Measurements from ENCODE around the gene GALNT5.
"Not testable (repeated sequence)": the region's sequence is repeated elsewhere in the genome, so short reads cannot be mapped to it uniquely, and the experiment has no call there.

Gene GALNT5

DNA sequence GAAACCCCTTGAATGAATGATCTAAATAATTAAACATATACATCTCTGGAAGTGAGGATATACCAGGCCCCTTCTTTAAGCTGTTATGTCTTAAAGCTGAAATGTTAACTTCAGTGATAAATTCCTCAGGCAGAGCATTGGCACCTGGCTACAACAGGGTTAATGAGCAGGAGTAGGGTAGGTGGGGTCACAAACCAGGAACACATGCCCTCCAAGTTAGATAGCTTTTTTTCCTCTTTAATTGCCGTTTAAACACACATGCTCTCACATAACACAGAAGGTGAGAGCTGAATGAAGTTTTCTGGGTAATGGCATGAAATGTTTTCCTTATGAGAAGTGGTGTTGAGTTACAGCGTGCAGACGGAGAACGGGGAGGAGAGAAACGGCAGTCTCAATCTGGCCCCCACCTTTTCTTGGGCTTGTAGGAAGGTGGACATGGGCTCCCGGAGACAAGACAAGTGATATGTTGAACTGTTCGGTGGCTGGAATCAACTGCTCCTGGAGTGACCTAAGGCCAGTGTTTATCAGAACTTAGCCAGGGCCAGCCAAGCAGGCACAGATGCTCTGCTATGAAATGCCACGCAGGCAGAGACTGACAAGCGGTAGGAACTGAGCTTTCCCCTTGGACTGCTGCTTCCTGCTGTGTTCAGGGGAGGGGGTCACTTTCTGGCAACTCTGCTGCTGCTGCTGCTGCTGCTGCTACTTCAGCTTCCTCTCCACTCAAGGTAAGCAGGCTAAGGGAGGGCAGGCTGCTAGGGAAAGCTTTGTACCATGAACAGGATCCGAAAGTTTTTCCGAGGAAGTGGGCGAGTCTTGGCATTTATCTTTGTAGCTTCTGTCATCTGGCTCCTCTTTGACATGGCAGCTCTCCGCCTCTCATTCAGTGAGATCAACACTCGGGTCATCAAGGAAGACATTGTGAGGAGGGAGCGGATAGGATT lies at the start of gene GALNT5:
Gene GALNT5 (plus strand): TSS at position 394 of the 941 bp plus-strand sequence. CDS start 378 bp downstream, at position 772.
- DNase-seq = no peak

- no peak for DNase-seq
These were observed 41.1 kb upstream of the GALNT5 start for GRCh38 chr2:157216286-157216965.

DNA sequence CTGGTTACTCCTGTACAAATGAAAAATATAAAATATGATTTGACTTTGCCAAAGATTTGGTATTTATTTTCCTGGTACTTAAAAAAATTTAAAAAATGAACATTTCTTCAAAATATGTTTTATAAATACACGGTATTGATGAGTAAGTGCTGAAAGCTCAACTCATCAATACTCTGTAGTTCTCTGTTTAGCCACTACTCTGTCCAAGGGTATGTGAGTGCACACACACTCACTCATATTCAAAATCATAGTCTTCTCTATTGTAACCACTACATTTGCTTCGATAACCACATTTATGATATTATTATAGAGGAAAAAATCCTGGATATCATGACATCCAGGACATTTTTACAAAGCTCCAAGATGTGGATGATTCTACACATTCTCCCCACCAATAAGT lies 40.1 kb upstream of the GALNT5 start:
- no peak for DNase-seq

DNA sequence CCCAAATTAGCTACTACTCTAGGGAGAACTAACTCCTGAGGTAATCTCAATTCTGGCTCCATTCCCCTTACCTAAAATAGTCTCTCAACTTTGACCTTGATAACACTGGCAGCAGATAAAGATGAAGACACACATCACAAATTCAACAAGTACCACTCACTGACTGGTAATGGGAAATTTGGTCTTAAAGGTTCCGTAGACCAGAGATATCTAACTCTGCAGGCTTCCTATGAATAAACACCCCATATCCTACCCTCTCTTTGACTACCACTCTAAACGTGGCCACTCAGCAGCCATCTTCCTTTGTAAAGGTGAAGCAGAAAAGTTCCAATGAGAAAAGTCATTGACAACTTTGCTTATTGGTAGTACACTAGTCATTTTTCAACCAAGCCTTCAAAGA lies 38.6 kb upstream of the GALNT5 start:
- no peak for DNase-seq

DNA sequence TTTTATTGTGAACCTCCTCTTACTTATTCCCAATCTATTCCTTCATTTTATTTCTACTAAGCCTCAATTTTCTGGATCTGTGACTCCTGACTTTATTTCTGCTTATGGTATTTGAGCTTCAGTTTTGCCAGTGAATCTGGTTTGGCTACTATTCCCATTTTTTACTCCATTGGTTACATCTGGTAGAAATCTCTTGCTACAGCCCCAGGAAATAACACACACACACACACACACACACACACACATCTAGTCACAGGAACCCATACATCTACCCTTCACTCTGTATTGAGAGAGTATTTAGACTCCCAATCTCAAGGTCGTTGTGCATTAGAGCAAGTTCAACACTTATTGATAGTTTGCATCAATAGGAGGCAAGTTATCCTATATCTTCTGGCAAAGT lies 37.0 kb upstream of the GALNT5 start:
- no peak for DNase-seq

GRCh38 chr2:157221394-157221988 lies 36.0 kb upstream of the GALNT5 start:
- no peak for DNase-seq

DNA sequence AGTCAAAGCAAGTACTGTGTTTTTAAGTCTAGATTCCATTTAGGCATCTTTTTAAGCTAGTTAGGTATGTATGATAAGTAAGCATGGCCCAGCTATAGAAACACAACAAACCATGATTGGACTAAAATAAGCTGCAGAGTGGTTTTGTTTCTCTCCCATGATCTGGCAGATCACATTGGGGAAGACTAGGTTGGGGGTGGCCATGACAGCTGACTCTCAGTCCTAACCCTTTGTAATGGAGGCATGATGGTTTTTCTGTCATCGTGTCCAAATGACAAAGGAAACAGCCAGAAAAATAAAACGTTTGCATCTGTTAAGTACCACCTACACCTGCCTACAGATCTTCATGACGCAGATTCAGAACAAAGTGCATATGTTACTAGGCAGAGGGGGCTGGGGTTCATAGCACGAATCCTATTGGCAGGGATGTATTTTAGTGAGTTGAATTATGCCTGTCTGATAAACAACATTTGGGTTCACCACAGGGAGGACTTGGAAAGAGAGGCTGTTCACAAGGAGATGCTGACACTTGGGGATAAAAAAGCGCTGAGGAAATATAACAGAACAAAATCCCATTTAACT lies 33.8 kb upstream of the GALNT5 start:
- no peak for DNase-seq

DNA sequence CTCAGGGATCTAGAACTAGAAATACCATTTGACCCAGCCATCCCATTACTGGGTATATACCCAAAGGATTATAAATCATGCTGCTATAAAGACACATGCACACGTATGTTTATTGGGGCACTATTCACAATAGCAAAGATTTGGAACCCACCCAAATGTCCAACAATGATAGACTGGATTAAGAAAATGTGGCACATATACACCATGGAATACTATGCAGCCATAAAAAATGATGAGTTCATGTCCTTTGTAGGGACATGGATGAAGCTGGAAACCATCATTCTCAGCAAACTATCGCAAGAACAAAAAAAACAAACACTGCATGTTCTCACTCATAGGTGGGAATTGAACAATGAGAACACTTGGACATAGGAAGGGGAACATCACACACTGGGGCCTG lies 33.1 kb upstream of the GALNT5 start:
- not testable (repeated sequence) for DNase-seq

DNA sequence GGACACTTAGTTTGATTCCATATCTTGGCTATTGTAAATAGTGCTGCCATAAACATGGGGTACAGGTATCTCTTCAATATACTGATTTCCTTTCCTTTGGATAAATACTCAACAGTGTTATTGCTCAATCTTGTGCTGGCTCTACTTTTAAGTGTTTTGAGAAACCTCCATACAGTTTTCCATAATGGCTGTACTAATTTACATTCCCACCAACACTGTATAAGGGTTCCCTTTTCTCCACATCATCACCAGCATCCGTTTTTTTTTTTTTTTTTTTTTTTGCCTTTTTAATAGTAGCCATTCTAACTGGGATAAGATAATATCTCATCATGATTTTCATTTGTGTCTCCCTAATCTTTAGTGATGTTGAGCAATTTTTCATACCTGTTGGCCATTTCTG lies 29.9 kb upstream of the GALNT5 start:
- DNase-seq = no peak

- DNase-seq = no peak
These were observed 28.6 kb upstream of the GALNT5 start for GRCh38 chr2:157228946-157229345.

GRCh38 chr2:157229572-157229971 lies 27.9 kb upstream of the GALNT5 start:
- no peak for DNase-seq

GRCh38 chr2:157231476-157231875 lies 26.0 kb upstream of the GALNT5 start:
- no peak for DNase-seq

DNA sequence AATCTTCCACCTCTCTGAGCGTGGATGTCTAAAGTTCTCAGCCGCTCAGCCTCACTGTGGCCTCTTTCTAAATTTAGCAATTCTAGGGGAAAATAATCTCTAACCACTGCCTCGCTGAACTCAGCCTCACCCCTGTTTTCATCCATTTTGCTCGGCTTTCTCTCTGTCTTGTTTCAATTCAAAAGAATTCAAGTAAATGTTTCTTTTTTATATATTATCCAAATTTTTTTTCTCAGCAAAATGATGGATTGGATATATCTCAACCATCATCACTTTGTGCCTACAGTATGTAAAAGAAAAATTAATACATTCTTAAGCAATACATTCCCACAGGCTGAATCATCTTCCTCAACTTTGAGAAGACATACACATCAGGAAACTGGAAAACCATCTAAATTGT lies 24.0 kb upstream of the GALNT5 start:
- DNase-seq = no peak

DNA sequence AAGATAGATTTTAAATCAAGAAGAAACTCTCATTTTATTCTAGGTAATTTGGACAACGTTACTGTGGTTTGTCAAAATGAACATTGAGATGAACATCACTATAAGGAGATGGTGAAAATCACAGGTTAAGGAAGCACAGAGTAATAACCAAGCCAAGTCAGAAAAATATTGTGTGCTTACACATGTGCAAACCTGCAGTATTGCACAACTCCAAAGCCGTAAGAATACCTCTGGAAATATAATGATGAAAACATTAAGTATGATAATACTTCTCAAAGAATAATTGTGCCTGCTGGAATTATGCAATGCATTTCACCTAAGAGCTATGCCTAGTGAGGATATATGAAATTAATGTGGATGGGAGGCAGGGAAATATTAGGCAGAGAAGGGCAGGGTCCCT lies 21.1 kb upstream of the GALNT5 start:
- no peak for DNase-seq

GRCh38 chr2:157238296-157238695 lies 19.2 kb upstream of the GALNT5 start:
- DNase-seq = no peak

DNA sequence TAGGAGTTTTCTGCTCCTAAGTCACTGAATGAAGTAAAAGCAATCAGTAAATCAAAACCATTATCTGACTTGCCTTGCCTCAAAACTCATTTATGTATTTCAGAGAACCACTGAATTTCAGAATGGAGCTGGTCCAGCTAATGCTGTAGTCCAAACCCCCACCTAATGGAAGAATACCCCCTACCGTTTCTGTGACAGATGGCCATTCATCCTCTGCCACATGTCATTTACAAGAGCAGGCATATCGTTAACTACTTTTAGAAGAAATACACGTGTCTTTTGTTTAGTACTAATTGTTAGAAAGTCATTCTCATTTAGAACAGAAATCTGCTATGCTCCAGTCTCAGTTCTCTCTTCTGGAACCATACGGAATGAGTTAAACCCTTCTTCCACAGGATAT lies 12.8 kb upstream of the GALNT5 start:
- DNase-seq = no peak

DNA sequence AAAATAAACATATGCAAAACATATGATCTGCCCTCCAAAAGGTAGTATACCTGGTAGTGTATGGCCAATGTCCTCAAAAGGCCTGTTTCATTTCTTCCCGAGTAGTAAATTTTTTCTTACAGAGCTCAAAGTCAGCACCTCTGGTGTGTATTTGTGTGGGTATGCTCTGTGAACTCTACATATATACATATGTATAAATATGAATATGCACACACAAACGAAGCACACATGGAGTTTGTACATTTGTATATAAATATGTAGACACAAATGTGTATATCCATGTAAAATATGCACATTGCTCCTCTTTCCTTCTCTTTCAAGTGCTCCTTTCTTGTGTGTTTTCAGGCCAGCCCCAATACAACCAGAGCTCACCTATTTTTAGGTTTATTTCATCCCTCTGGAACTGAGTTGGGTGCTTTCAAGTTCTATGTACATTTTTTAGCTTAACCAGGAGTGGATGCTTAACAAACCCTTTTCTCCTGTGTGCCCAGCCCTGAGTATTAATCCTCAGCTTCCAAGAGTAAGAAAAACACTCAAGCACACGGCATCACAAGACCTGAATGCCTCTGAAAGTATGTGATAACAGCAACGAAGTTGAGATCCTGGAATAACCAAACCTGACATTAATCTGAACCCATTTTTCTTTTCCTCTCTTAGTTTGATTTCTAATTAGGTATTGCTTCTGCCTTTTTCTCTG lies 12.2 kb upstream of the GALNT5 start:
- DNase-seq = no peak

DNA sequence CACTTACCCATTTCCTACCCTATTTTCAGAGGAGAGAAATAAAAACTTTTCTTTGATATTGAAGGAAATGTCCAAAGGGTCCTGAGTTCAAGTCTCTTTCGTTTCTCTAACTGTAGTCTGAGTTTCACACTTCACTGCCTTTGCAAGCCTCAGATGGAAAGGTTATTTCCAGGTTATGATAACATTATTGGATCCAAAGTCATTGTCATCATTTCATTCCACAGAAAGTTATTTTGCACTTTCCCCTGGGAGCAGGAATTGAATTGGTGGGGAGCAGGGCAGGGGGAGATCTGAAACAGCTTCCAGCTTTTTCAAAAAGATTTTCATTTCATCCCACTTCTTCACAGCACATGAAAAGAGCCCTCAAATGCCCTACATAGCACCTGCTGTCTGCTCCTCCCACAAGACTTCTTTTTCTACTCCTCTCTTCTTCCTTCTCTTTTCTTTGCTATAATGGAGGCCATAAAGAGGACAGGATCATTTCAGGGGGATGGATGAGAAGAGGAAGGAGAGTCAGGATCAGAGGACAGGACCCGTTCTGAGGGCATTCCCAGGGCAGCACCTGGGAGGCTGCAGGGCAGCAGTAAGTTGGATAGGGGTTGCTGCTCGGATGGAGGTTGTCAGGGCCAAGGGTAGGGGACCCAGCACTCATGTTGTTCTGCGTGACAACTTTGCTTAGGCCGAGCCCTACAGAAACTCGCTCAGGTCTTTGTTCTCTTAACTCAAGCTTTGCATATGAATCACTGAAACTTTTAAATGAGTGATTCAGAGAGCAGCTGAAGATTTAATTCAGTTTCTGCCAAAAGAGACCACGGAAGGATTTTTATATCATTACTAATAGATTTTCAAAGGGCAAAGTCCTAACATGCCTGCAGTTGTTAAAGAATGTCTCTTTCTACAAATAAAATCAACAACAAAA lies 11.4 kb upstream of the GALNT5 start:
- DNase-seq = no peak

- DNase-seq = no peak
These were observed 10.6 kb upstream of the GALNT5 start for GRCh38 chr2:157246765-157247407.

DNA sequence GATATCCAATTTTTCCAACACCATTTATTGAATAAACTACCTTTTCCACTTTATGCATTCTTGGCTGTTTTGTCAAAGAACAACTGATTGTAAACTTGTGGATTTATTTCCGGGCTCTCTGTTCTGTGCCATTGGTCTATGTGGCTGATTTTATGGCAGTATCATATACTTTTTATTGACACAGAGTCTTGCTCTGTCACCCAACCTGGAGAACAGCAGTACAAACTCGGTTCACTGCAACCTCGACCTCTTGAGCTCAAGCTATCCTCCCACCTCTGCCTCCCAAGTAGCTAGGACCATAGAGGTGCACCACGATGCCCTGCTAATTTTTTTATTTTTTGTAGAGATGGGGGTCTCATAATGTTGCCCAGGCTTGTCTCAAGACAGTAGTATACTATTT lies 6.7 kb upstream of the GALNT5 start:
- DNase-seq = no peak

DNA sequence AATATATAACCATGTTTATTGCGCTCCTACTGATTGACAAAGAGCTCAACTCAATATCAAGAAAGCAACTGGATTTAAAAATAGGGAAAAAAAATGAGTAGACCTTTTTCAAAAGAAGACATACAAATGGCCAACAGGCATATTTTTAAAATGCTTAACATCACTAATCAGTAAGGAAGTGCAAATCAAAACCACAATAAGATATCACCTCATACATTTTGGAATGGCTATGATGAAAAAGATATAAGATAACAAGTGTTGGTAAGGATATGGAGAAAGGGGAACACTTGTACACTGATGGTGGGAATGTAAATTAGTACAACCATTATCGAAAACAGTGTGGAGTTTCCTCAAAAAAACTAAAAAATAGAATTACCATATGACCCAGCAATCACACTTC lies 5.6 kb upstream of the GALNT5 start:
- DNase-seq = no peak

Data from CD4-positive, alpha-beta T cell treated with Interleukin-6 for 4 hours (primary cell).